B cell (primary cell): ENCODE data around the gene EDC4. TPM values are rescaled to one million over a fixed set of nuclear protein-coding genes. Genes with fewer than 3 reads are reported as not detected.

ENCODE experiments used
- ATAC-seq: fragments of 200-7000 bp; cut with Tn5 transposase; one replicate; pipeline ENCODE4 v1.10.0; 2021; ENCODE audit warnings: low read depth, mild to moderate bottlenecking, moderate number of reproducible peaks, moderate library complexity
- CTCF ChIA-PET: fragments of 350-600 bp; sonication (Branson Sonifier 250); formaldehyde crosslinking; loops from one replicate; lab custom pipeline; 2021; ENCODE audit warnings: antibody characterized with exemption, inconsistent platforms; lab: Charles Lee
- POLR2A ChIA-PET: fragments of 350-600 bp; sonication (Branson Sonifier 250); formaldehyde crosslinking; loops from one replicate; lab custom pipeline; 2021; ENCODE audit warnings: antibody characterized with exemption; lab: Charles Lee
- DNase-seq: peaks from one replicate; pipeline ENCODE4 v3.0.0; 2013
- H2AFZ ChIP-seq: 2 replicates; pipeline ENCODE4 v1.6.1; 2012; ENCODE audit warnings: mild to moderate bottlenecking, low read depth, low read length; ENCODE audit not compliant: insufficient read depth, poor library complexity, severe bottlenecking
- H3K27ac ChIP-seq, 2 donors: 1 replicate in 1 of 2; 2 replicates in 1 of 2; pipeline ENCODE4 v1.5.1; 2012 to 2013; ENCODE audit warnings: low read length in 2 of 2, mild to moderate bottlenecking in 2 of 2, moderate library complexity in 1 of 2
- H3K27me3 ChIP-seq, 4 experiments: fragments of 200-600 bp in 1 of 4; sonication (generic) in 1 of 4; replicated peaks in 1 of 4; 1 replicate in 2 of 4; 2 replicates in 2 of 4; pipeline versions ENCODE4 v1.6.1 to v1.7.0; 2013 to 2016; ENCODE audit warnings: low read length in 3 of 4, mild to moderate bottlenecking in 2 of 4, mixed read lengths in 1 of 4, moderate library complexity in 1 of 4; ENCODE audit not compliant: insufficient read depth in 4 of 4, control insufficient read depth in 3 of 4; ENCODE audit errors: control extremely low read depth in 1 of 4
- H3K36me3 ChIP-seq, 2 experiments: replicated peaks in 1 of 2; 1 replicate in 1 of 2; 2 replicates in 1 of 2; pipeline versions ENCODE4 v1.6.1 to v1.7.1; 2013; ENCODE audit warnings: low read length in 1 of 2; ENCODE audit not compliant: insufficient read depth in 2 of 2, control insufficient read depth in 1 of 2; ENCODE audit errors: control extremely low read depth in 1 of 2, extremely low read depth in 1 of 2
- H3K4me1 ChIP-seq, 2 donors: fragments of 200-600 bp in 1 of 2; sonication (generic) in 1 of 2; 1 replicate in 1 of 2; 2 replicates in 1 of 2; pipeline versions ENCODE4 v1.5.1 to v1.6.1; 2013 to 2017; ENCODE audit warnings: low read length in 2 of 2; ENCODE audit not compliant: control insufficient read depth in 2 of 2, insufficient read depth in 2 of 2
- H3K4me2 ChIP-seq: replicated peaks from 2 replicates; pipeline ENCODE3; 2012; ENCODE audit warnings: mild to moderate bottlenecking, low read depth, low read length; ENCODE audit not compliant: poor library complexity, severe bottlenecking
- H3K4me3 ChIP-seq, 5 experiments: fragments of 200-600 bp in 1 of 5; sonication (generic) in 1 of 5; 1 replicate in 3 of 5; 2 replicates in 2 of 5; pipeline versions ENCODE4 v1.5.1 to v1.7.0; 2011 to 2016; ENCODE audit warnings: low read length in 4 of 5, mild to moderate bottlenecking in 4 of 5, low read depth in 2 of 5, control low read depth in 1 of 5, moderate library complexity in 1 of 5; ENCODE audit not compliant: insufficient read depth in 1 of 5; ENCODE audit errors: control extremely low read depth in 1 of 5, extremely low read depth in 1 of 5
- H3K79me2 ChIP-seq: fragments of 200-600 bp; sonication (generic); one replicate; pipeline ENCODE4 v1.6.0; 2016; ENCODE audit warnings: low read length; ENCODE audit not compliant: control insufficient read depth, insufficient read depth
- H3K9ac ChIP-seq: fragments of 200-600 bp; sonication (generic); 2 replicates; pipeline ENCODE4 v1.6.1; 2017; ENCODE audit warnings: mild to moderate bottlenecking, low read length, moderate library complexity
- H3K9me3 ChIP-seq, 3 donors: one replicate each; pipeline versions ENCODE4 v1.6.1 to v1.7.1; 2013; ENCODE audit warnings: low read length in 2 of 3; ENCODE audit not compliant: control insufficient read depth in 2 of 3, insufficient read depth in 1 of 3; ENCODE audit errors: control extremely low read depth in 1 of 3
- H4K20me1 ChIP-seq: 2 replicates; pipeline ENCODE4 v1.6.0; 2012; ENCODE audit warnings: mild to moderate bottlenecking, low read length; ENCODE audit not compliant: insufficient read depth, control insufficient read depth, poor library complexity, severe bottlenecking
- H3K27ac Mint-ChIP-seq: one replicate; pipeline ENCODE4 v1.8.0; 2021; ENCODE audit warnings: mixed read lengths
- H3K27me3 Mint-ChIP-seq: one replicate; pipeline ENCODE4 v1.8.0; 2021; ENCODE audit warnings: mixed read lengths
- H3K4me1 Mint-ChIP-seq: one replicate; pipeline ENCODE4 v1.8.0; 2021; ENCODE audit warnings: mixed read lengths
- H3K4me3 Mint-ChIP-seq: one replicate; pipeline ENCODE4 v1.8.0; 2021; ENCODE audit warnings: mixed read lengths
- H3K9me3 Mint-ChIP-seq: one replicate; pipeline ENCODE4 v1.8.0; 2022; ENCODE audit warnings: mixed read lengths; ENCODE audit not compliant: insufficient read depth
- EZH2 ChIP-seq: IDR thresholded peaks from 2 replicates; pipeline ENCODE4 v1.6.1; 2012; ENCODE audit warnings: borderline replicate concordance, low read depth, mild to moderate bottlenecking, moderate library complexity, low read length; ENCODE audit not compliant: insufficient read depth, poor library complexity, severe bottlenecking
- WGBS: methylation state at CpG from one replicate; pipeline ENCODE4 v1.1.5; 2013; ENCODE audit warnings: missing lambda C conversion rate; ENCODE audit not compliant: insufficient coverage; 5-methylcytosine and 5-hydroxymethylcytosine counted together
- intact Hi-C: fragments of 100-400 bp; cut with micrococcal nuclease; formaldehyde crosslinking; loops from one replicate; pipeline ENCODE4 v1.10.0; 2022
- polyA plus RNA-seq: library from polyadenylated mRNA; depleted of rRNA; stranded (reverse); fragments of >200 nt; gene quantifications from 2 replicates; pipeline ENCODE4 v1.2.3, GENCODE V29; 2012
- total RNA-seq, 2 donors: library from RNA; stranded (reverse); fragments of 120-200 nt in 1 of 2; gene quantifications; 1 replicate in 1 of 2; 2 replicates in 1 of 2; pipeline versions ENCODE4 v1.2.3 to v1.2.4, GENCODE V29; 2013 to 2022
- TF ChIP-seq, protein P1 (sequence below): fragments of 200-600 bp; IDR thresholded peaks from one replicate; pipeline ENCODE4 v1.8.0; 2022; ENCODE audit warnings: antibody characterized with exemption, mild to moderate bottlenecking

The EDC4 gene
- total and polyA plus RNA-seq, 2 donors (not counting 1 experiment from before 2014, with no cell fraction given), result 84.5 to 95.1 TPM

DNA sequence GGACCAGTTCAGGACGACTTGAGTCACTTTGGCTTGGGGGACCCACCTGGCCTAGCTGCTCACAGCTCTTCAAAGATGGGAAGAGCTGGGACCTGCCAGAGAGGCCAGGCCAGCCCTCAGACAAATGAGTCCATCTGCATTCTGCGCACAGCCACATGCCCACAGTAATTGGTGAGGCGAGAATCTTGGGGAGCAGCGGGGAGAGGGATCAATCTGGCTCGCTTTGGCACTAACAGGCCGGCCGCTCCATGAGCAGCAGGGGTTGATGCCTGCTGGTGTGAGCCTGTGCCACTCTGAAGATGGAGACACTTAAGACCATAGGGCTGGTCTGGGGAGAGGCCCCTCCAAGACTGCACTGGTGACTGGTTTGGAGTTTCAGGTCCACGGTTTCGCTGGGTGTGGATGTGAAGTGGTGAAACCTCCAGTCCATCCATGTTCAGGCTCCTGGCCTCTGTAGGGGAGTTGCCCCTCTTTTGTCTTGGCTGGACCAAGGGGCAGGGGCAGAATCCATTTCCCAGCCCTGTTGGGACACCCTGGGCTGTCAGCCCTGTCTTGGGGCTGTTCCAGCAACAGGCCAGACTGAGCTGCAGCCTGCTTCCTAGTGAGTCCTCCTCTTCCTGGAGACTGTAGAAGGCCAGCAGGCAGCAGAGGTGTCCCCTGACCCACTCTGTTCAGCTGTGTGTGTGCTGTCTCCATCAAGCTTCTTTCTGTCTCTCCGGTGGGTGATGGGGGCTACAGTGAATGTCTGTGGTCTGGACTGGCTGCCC lies 51.5 kb downstream of the EDC4 start:
- WGBS, result over 99% methylated on average over 9 of the region's 10 CpGs
- no peak overlapping the region for H3K27ac ChIP-seq
- H4K20me1 ChIP-seq, result peaks cover 43% of the 10 kb centered on the region
- DNase-seq (no peak), ATAC-seq (no peak)
- peaks cover 48% of the 10 kb centered on the region for H3K79me2 ChIP-seq
- ChIA-PET CTCF (interaction anchor here (0.6 to 2.7 kb wide), 10 partner anchors 11 to 406 kb away, joined by 3 to 20 read pairs (median 4); no protein-coding TSS in a partner anchor), POLR2A (interaction anchor here (0.6 kb wide), 1 partner anchor 404 kb away, joined by 4 read pairs; no protein-coding TSS in a partner anchor)
- Mint-ChIP-seq H3K27me3 (no peaks in the 10 kb centered on the region), H3K9me3 (no peaks in the 10 kb centered on the region), H3K4me3 (no peak overlapping the region), H3K4me1 (peaks cover 26% of the 10 kb centered on the region), H3K27ac (peak overlapping the region; percentile 53)
- no peak overlapping the region for H2AFZ ChIP-seq
- peaks cover 9 to 27% of the 10 kb centered on the region in 2 donors for H3K4me1 ChIP-seq
- H3K9ac ChIP-seq, result no peak overlapping the region
- TF ChIP-seq EZH2, result no peak
- TF ChIP-seq, protein P1, sequence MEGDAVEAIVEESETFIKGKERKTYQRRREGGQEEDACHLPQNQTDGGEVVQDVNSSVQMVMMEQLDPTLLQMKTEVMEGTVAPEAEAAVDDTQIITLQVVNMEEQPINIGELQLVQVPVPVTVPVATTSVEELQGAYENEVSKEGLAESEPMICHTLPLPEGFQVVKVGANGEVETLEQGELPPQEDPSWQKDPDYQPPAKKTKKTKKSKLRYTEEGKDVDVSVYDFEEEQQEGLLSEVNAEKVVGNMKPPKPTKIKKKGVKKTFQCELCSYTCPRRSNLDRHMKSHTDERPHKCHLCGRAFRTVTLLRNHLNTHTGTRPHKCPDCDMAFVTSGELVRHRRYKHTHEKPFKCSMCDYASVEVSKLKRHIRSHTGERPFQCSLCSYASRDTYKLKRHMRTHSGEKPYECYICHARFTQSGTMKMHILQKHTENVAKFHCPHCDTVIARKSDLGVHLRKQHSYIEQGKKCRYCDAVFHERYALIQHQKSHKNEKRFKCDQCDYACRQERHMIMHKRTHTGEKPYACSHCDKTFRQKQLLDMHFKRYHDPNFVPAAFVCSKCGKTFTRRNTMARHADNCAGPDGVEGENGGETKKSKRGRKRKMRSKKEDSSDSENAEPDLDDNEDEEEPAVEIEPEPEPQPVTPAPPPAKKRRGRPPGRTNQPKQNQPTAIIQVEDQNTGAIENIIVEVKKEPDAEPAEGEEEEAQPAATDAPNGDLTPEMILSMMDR, result no peak
- peaks cover 0 to 33% of the 10 kb centered on the region in 2 experiments for H3K36me3 ChIP-seq
- intact Hi-C loops, result no loop called here
- H3K9me3 ChIP-seq, result no peaks in the 10 kb centered on the region
- H3K4me2 ChIP-seq, result no peak overlapping the region
- no peaks in the 10 kb centered on the region for H3K27me3 ChIP-seq
- H3K4me3 ChIP-seq, result no peak overlapping the region

DNA sequence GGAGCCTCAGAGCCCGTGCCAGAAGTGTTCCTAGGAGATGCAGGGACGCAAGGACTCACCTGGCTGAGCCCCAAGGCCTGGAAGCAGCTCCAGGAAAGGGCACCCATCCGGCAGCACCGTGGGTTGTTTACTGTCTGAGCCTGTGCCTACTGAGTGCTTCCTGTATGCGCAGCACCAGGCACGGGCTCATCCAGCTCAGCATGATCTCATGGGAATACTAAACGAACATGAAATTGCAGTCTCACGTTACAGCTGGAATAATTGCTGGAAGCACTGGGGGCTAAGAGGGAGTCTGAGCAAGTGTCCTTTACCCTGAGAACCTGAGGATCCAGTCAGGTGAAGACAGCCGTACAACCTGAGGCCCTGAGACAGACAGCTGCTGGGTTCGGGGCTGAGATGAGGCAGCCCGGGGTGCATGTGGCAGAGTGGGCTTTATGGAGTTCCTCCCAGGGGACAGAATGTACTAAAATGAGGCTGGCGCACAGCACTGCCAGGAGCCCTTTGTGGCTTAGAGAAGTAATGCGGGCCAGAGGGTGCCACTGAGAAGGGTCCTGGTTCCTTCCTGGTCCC lies 53.4 kb downstream of the EDC4 start:
- POLR2A ChIA-PET, result no interaction called here
- CTCF ChIA-PET, result interaction anchor here (0.8 to 3.3 kb wide), 8 partner anchors 9 to 405 kb away, joined by 3 to 20 read pairs (median 4); no protein-coding TSS in a partner anchor
- Mint-ChIP-seq H3K4me3 (peak overlapping the region; percentile 32), H3K27ac (peak overlapping the region; percentile 75), H3K9me3 (no peaks in the 10 kb centered on the region), H3K27me3 (no peaks in the 10 kb centered on the region), H3K4me1 (peaks cover 26% of the 10 kb centered on the region)
- ATAC-seq (no peak), DNase-seq (no peak)
- Histone ChIP-seq H3K36me3 (peaks cover 0 to 44% of the 10 kb centered on the region in 2 experiments), H3K4me2 (peak overlapping the region; percentile 26), H3K79me2 (peaks cover 45% of the 10 kb centered on the region), H3K4me1 (peaks cover 9 to 27% of the 10 kb centered on the region in 2 donors), H3K27me3 (no peaks in the 10 kb centered on the region), H4K20me1 (peaks cover 42% of the 10 kb centered on the region), H3K27ac (peak overlapping the region in 1 of 2 donors; percentile 21), H3K9ac (no peak overlapping the region), H3K4me3 (no peak overlapping the region), H2AFZ (no peak overlapping the region), H3K9me3 (no peaks in the 10 kb centered on the region)
- 14% methylated on average over 12 of the region's 13 CpGs for WGBS
- TF ChIP-seq, protein P1, result no peak
- TF ChIP-seq EZH2, result no peak
- intact Hi-C loops, result no loop called here
